Keratinocyte (primary cell): Measurements from ENCODE around the gene SYT1. TPM values are rescaled to one million over a fixed set of nuclear protein-coding genes. Genes with fewer than 3 reads are reported as not detected.

ENCODE experiments used
- DNase-seq: peaks from one replicate; pipeline ENCODE4 v3.0.0-alpha.2; 2011; ENCODE audit warnings: low read depth, missing footprints, low spot score
- FAIRE-seq: peaks from 2 replicates; lab custom pipeline; 2011; peaks lifted over from hg19 to GRCh38; lab: Jason Lieb, UNC
- H2AFZ ChIP-seq: 2 replicates; pipeline ENCODE4 v1.6.0; 2012; ENCODE audit warnings: low read length, control low read depth, inconsistent platforms; ENCODE audit not compliant: control insufficient read depth
- H3K27ac ChIP-seq: 2 replicates; pipeline ENCODE4 v1.5.1; 2011; ENCODE audit warnings: low read length; ENCODE audit not compliant: control insufficient read depth, insufficient read depth
- H3K27me3 ChIP-seq: 3 replicates; pipeline ENCODE4 v1.6.0; 2011; ENCODE audit warnings: low read length; ENCODE audit not compliant: control insufficient read depth, insufficient read depth; ENCODE audit errors: extremely low read depth
- H3K36me3 ChIP-seq, 2 experiments: 2 replicates in 1 of 2; 3 replicates in 1 of 2; pipeline ENCODE4 v1.5.1; 2011; ENCODE audit warnings: low read length in 2 of 2, mild to moderate bottlenecking in 1 of 2; ENCODE audit not compliant: control insufficient read depth in 2 of 2, insufficient read depth in 2 of 2; ENCODE audit errors: extremely low read depth in 1 of 2
- H3K4me1 ChIP-seq: 3 replicates; pipeline ENCODE4 v1.5.1; 2011; ENCODE audit warnings: low read length; ENCODE audit not compliant: control insufficient read depth, insufficient read depth; ENCODE audit errors: extremely low read depth
- H3K4me2 ChIP-seq: 3 replicates; pipeline ENCODE4 v1.6.0; 2011; ENCODE audit warnings: low read depth, low read length; ENCODE audit not compliant: control insufficient read depth, insufficient read depth; ENCODE audit errors: extremely low read depth
- H3K4me3 ChIP-seq, 3 experiments: fragments of 200-600 bp in 1 of 3; sonication (generic) in 1 of 3; 2 replicates in 2 of 3; 3 replicates in 1 of 3; pipeline ENCODE4 v1.5.1; 2011 to 2016; ENCODE audit warnings: low read length in 3 of 3, mild to moderate bottlenecking in 3 of 3, control low read depth in 2 of 3, inconsistent platforms in 1 of 3, low read depth in 1 of 3, mixed read lengths in 1 of 3, mixed run types in 1 of 3, moderate library complexity in 1 of 3; ENCODE audit not compliant: control insufficient read depth in 2 of 3, insufficient read depth in 2 of 3; ENCODE audit errors: extremely low read depth in 1 of 3
- H3K79me2 ChIP-seq: 2 replicates; pipeline ENCODE4 v1.6.0; 2012; ENCODE audit warnings: low read length; ENCODE audit not compliant: control insufficient read depth, insufficient read depth
- H3K9ac ChIP-seq: 3 replicates; pipeline ENCODE4 v1.6.0; 2011; ENCODE audit warnings: low read length; ENCODE audit not compliant: control insufficient read depth, insufficient read depth; ENCODE audit errors: extremely low read depth
- H3K9me1 ChIP-seq: 3 replicates; pipeline ENCODE4 v1.6.0; 2011; ENCODE audit warnings: low read length; ENCODE audit not compliant: control insufficient read depth, insufficient read depth; ENCODE audit errors: extremely low read depth
- H3K9me3 ChIP-seq: 2 replicates; pipeline ENCODE4 v1.5.1; 2012; ENCODE audit warnings: low read depth, low read length; ENCODE audit not compliant: control insufficient read depth
- H4K20me1 ChIP-seq: 3 replicates; pipeline ENCODE4 v1.6.0; 2011; ENCODE audit warnings: low read length; ENCODE audit not compliant: control insufficient read depth, insufficient read depth; ENCODE audit errors: extremely low read depth
- EZH2 ChIP-seq: IDR thresholded peaks from one replicate; pipeline ENCODE4 v1.6.1; 2012; ENCODE audit warnings: inconsistent platforms, mild to moderate bottlenecking, low read length, moderate library complexity
- dilution Hi-C: fragments of 300-500 bp; cut with MboI; formaldehyde crosslinking; loops from one replicate; pipeline ENCODE4 v1.7.0; 2020; ENCODE audit warnings: low sequenced_read_pairs; ENCODE audit not compliant: extremely low pct_ligation_motif_present
- polyA plus RNA-seq, 5 experiments: library from polyadenylated mRNA; depleted of rRNA in 3 of 5; stranded (reverse) in 3 of 5; stranded (forward) in 1 of 5; unstranded in 1 of 5; fragments of >200 nt; gene quantifications; 1 replicate in 1 of 5; 2 replicates in 3 of 5; 3 replicates in 1 of 5; pipeline versions ENCODE4 v1.2.1 to v1.2.3, GENCODE V29; 2011 to 2012; ENCODE audit warnings: missing spikeins in 2 of 5, low read depth in 1 of 5, low replicate concordance in 1 of 5
- TF ChIP-seq, protein P1 (sequence below), 3 experiments: IDR thresholded peaks in 1 of 3; conservative IDR thresholded peaks in 1 of 3; optimal IDR thresholded peaks in 1 of 3; 2 replicates in 2 of 3; 3 replicates in 1 of 3; pipeline versions ENCODE3 to v1.5.1; 2011; ENCODE audit warnings: low read length in 3 of 3, mild to moderate bottlenecking in 3 of 3, moderate library complexity in 2 of 3, control low read depth in 1 of 3, inconsistent platforms in 1 of 3; ENCODE audit not compliant: insufficient read depth in 2 of 3; ENCODE audit errors: extremely low read depth in 1 of 3

SYT1 gene
- polyA plus RNA-seq, 1 donor (not counting 4 experiments of a cell fraction or from before 2014, with no cell fraction given), result 6.1 TPM

DNA sequence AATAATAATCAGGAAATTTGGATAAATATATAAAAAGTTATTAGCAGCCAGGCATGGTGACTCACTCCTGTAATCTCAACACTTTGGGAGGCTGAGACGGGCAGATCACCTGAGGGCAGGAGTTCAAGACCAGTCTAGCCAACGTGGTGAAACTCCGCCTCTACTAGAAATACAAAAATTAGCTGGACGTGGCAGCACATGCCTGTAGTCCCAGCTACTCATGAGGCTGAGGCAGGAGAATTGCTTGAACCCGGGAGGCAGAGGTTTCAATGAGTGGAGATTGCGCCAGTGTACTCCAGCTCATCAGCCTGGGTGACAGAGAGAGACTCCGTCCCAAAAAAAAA lies 64.5 kb downstream of the SYT1 start:
- H3K79me2 ChIP-seq, result no peaks in the 10 kb centered on the region
- H3K27me3 ChIP-seq, result no peaks in the 10 kb centered on the region
- no peaks in the 10 kb centered on the region for H3K36me3 ChIP-seq
- no peaks in the 10 kb centered on the region for H3K9me3 ChIP-seq
- peak; percentile 26 for FAIRE-seq
- peak; percentile 46 for DNase-seq
- H3K27ac ChIP-seq, result peak overlapping the region; percentile 87
- no peak for TF ChIP-seq EZH2
- TF ChIP-seq, protein P1, sequence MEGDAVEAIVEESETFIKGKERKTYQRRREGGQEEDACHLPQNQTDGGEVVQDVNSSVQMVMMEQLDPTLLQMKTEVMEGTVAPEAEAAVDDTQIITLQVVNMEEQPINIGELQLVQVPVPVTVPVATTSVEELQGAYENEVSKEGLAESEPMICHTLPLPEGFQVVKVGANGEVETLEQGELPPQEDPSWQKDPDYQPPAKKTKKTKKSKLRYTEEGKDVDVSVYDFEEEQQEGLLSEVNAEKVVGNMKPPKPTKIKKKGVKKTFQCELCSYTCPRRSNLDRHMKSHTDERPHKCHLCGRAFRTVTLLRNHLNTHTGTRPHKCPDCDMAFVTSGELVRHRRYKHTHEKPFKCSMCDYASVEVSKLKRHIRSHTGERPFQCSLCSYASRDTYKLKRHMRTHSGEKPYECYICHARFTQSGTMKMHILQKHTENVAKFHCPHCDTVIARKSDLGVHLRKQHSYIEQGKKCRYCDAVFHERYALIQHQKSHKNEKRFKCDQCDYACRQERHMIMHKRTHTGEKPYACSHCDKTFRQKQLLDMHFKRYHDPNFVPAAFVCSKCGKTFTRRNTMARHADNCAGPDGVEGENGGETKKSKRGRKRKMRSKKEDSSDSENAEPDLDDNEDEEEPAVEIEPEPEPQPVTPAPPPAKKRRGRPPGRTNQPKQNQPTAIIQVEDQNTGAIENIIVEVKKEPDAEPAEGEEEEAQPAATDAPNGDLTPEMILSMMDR (optimal IDR thresholded peaks at IDR 0.05 in 1 of 3, IDR thresholded peaks at IDR 0.05 in 1 of 3, conservative IDR thresholded peaks at IDR 0.05 in 1 of 3; ENCODE audit: extremely low read depth in 1 of 3, insufficient read depth in 2 of 3, low read length in 3 of 3), result no peak
- H3K4me1 ChIP-seq, result peaks cover 17% of the 10 kb centered on the region
- H3K4me3 ChIP-seq, result peak overlapping the region in 1 of 3 experiments; percentile 24
- no peaks in the 10 kb centered on the region for H4K20me1 ChIP-seq
- dilution Hi-C loops, result no loop called here
- H3K4me2 ChIP-seq, result peak overlapping the region; percentile 50
- no peaks in the 10 kb centered on the region for H3K9me1 ChIP-seq
- peak overlapping the region; percentile 36 for H3K9ac ChIP-seq
- H2AFZ ChIP-seq, result peak overlapping the region; percentile 22

GRCh38 chr12:78931466-78931990 lies 67.0 kb downstream of the SYT1 start:
- FAIRE-seq (no peak), DNase-seq (no peak)
- Histone ChIP-seq H3K9me3 (no peaks in the 10 kb centered on the region), H3K36me3 (no peaks in the 10 kb centered on the region), H4K20me1 (no peaks in the 10 kb centered on the region), H3K79me2 (no peaks in the 10 kb centered on the region), H3K9ac (no peak overlapping the region), H2AFZ (no peak overlapping the region), H3K9me1 (no peaks in the 10 kb centered on the region), H3K27ac (no peak overlapping the region), H3K27me3 (no peaks in the 10 kb centered on the region), H3K4me3 (no peak overlapping the region), H3K4me2 (no peak overlapping the region), H3K4me1 (peaks cover 17% of the 10 kb centered on the region)
- dilution Hi-C loops, result no loop called here
- TF ChIP-seq, protein P1 (optimal IDR thresholded peaks at IDR 0.05 in 1 of 3, IDR thresholded peaks at IDR 0.05 in 1 of 3, conservative IDR thresholded peaks at IDR 0.05 in 1 of 3; ENCODE audit: extremely low read depth in 1 of 3, insufficient read depth in 2 of 3, low read length in 3 of 3), result no peak
- no peak for TF ChIP-seq EZH2
